A549 (cell line): ENCODE measurements around the gene WBP1L. TPM values are rescaled to one million over a fixed set of nuclear protein-coding genes. Genes with fewer than 3 reads are reported as not detected.

ENCODE experiments used
- ATAC-seq, 2 experiments: fragments of 200-7000 bp in 1 of 2; fragments of >200 bp in 1 of 2; cut with Nextera tagmentation in 1 of 2; cut with Tn5 transposase in 1 of 2; 3 replicates each; pipeline versions ENCODE4 v1.8.0 to v1.9.1; 2018 to 2020; ENCODE audit warnings: mild to moderate bottlenecking in 1 of 2, moderate library complexity in 1 of 2
- CTCF ChIA-PET: fragments of 300-600 bp; sonication (Branson Sonifier 250); formaldehyde crosslinking; extraction: SDS; loops from one replicate; lab custom pipeline; 2021; ENCODE audit warnings: antibody characterized with exemption, inconsistent platforms; lab: Yijun Ruan, JAX
- POLR2A ChIA-PET: fragments of 350-600 bp; formaldehyde crosslinking; extraction: SDS; loops from one replicate; lab custom pipeline; 2021; ENCODE audit warnings: antibody characterized with exemption, inconsistent platforms; lab: Yijun Ruan, JAX
- DNase-seq, 2 experiments: peaks; one replicate each; pipeline versions ENCODE4 v3.0.0 to v3.0.0-alpha.2; 2011 to 2016; ENCODE audit warnings: low read depth in 1 of 2, low spot score in 1 of 2
- FAIRE-seq: peaks from 2 replicates; lab custom pipeline; 2011; peaks lifted over from hg19 to GRCh38; lab: Jason Lieb, UNC
- H3K27ac ChIP-seq, 2 experiments: fragments of >200 bp; sonication (Bioruptor Twin); formaldehyde crosslinking; 3 replicates each; pipeline ENCODE4 v1.5.1; 2016 to 2017
- H3K4me1 ChIP-seq: fragments of >200 bp; sonication (Bioruptor Twin); formaldehyde crosslinking; 3 replicates; pipeline ENCODE4 v1.6.1; 2016
- H3K4me2 ChIP-seq: fragments of >200 bp; sonication (Bioruptor Twin); formaldehyde crosslinking; 3 replicates; pipeline ENCODE4 v1.6.1; 2016
- H3K4me3 ChIP-seq: fragments of >200 bp; sonication (Bioruptor Twin); formaldehyde crosslinking; 3 replicates; pipeline ENCODE4 v1.5.1; 2016
- H3K9me3 ChIP-seq: fragments of >200 bp; sonication (Bioruptor Twin); formaldehyde crosslinking; 3 replicates; pipeline ENCODE4 v1.6.1; 2016
- ATOH8 ChIP-seq: fragments of 250-450 bp; sonication (Bioruptor Pico); IDR thresholded peaks from 2 replicates; pipeline ENCODE4 v1.5.0; 2020; ENCODE audit warnings: low read depth, mild to moderate bottlenecking, moderate library complexity
- BCL3 ChIP-seq: fragments of >200 bp; sonication (Bioruptor Twin); formaldehyde crosslinking; IDR thresholded peaks from 3 replicates; pipeline ENCODE4 v1.6.1; 2016
- CHD2 ChIP-seq: fragments of 150-350 bp; IDR thresholded peaks from 2 replicates; pipeline ENCODE4 v1.6.1; 2014; ENCODE audit warnings: low read length; ENCODE audit not compliant: partially characterized antibody
- CHD4 ChIP-seq: fragments of 200-600 bp; sonication (generic); IDR thresholded peaks from 2 replicates; pipeline ENCODE4 v1.6.1; 2016; ENCODE audit warnings: antibody characterized with exemption, mild to moderate bottlenecking, borderline replicate concordance
- EP300 ChIP-seq, 2 experiments: fragments of >200 bp; sonication (Bioruptor Twin); formaldehyde crosslinking; IDR thresholded peaks; 2 replicates in 1 of 2; 3 replicates in 1 of 2; pipeline ENCODE4 v1.6.1; 2016 to 2017
- FOSL2 ChIP-seq, 2 experiments: fragments of 450-650 bp in 1 of 2; fragments of >200 bp in 1 of 2; sonication (Bioruptor Twin) in 1 of 2; formaldehyde crosslinking; IDR thresholded peaks; 2 replicates each; pipeline versions ENCODE4 v1.5.0 to v1.6.1; 2016 to 2020; ENCODE audit warnings: mild to moderate bottlenecking in 1 of 2, moderate library complexity in 1 of 2
- HOXA7 ChIP-seq: fragments of 250-450 bp; sonication (Bioruptor Pico); IDR thresholded peaks from 2 replicates; pipeline ENCODE4 v1.5.0; 2020; ENCODE audit warnings: mild to moderate bottlenecking, moderate library complexity
- HOXB13 ChIP-seq: fragments of 250-450 bp; sonication (Bioruptor Pico); IDR thresholded peaks from 2 replicates; pipeline ENCODE4 v1.5.0; 2020; ENCODE audit warnings: low read depth, mild to moderate bottlenecking, moderate library complexity
- HOXB5 ChIP-seq: fragments of 250-450 bp; sonication (Bioruptor Pico); IDR thresholded peaks from 2 replicates; pipeline ENCODE4 v1.5.0; 2020; ENCODE audit warnings: mild to moderate bottlenecking, moderate library complexity
- JUN ChIP-seq, 2 experiments: fragments of >200 bp; sonication (Bioruptor Twin); formaldehyde crosslinking; IDR thresholded peaks; 2 replicates in 1 of 2; 3 replicates in 1 of 2; pipeline ENCODE4 v1.6.1; 2016 to 2017
- JUNB ChIP-seq: fragments of >200 bp; sonication (Bioruptor Twin); formaldehyde crosslinking; IDR thresholded peaks from 2 replicates; pipeline ENCODE4 v1.6.1; 2016
- MAZ ChIP-seq: fragments of 150-350 bp; IDR thresholded peaks from 2 replicates; pipeline ENCODE4 v1.6.1; 2014; ENCODE audit warnings: antibody characterized with exemption, low read depth, low read length, borderline replicate concordance
- MYC ChIP-seq: IDR thresholded peaks from 2 replicates; pipeline ENCODE4 v1.6.1; 2012; ENCODE audit warnings: mild to moderate bottlenecking, inconsistent platforms, low read length, improper control_type of control experiment, borderline replicate concordance
- RAD21 ChIP-seq, 2 experiments: fragments of >200 bp in 1 of 2; sonication (Bioruptor Twin) in 1 of 2; formaldehyde crosslinking in 1 of 2; IDR thresholded peaks in 1 of 2; conservative IDR thresholded peaks in 1 of 2; 2 replicates in 1 of 2; 3 replicates in 1 of 2; pipeline ENCODE4 v1.6.1; 2012 to 2018; ENCODE audit warnings: inconsistent platforms in 1 of 2
- REST ChIP-seq: fragments of 200-600 bp; sonication (generic); IDR thresholded peaks from 2 replicates; pipeline ENCODE4 v1.6.1; 2016; ENCODE audit warnings: antibody characterized with exemption, mild to moderate bottlenecking, moderate library complexity
- TFCP2L1 ChIP-seq: fragments of 250-450 bp; sonication (Bioruptor Pico); IDR thresholded peaks from 2 replicates; pipeline ENCODE4 v1.5.0; 2021; ENCODE audit warnings: mild to moderate bottlenecking
- ZC3H11A ChIP-seq: fragments of 450-650 bp; IDR thresholded peaks from 2 replicates; pipeline ENCODE4 v1.6.1; 2014; ENCODE audit warnings: antibody characterized with exemption, mild to moderate bottlenecking
- ZNF302 ChIP-seq: fragments of 250-450 bp; sonication (Bioruptor Pico); IDR thresholded peaks from 2 replicates; pipeline ENCODE4 v1.9.0; 2021; ENCODE audit warnings: inconsistent platforms, mild to moderate bottlenecking, moderate library complexity
- WGBS: methylation state at CpG from one replicate; pipeline ENCODE4 v1.1.6; 2017; ENCODE audit errors: missing lambda C conversion rate; 5-methylcytosine and 5-hydroxymethylcytosine counted together
- polyA plus RNA-seq, 4 experiments: library from polyadenylated mRNA; depleted of rRNA in 3 of 4; stranded (reverse); fragments of >200 nt; fragmentation: RNase III in 1 of 4; extraction: RNeasy Plus Mini Kit Qiagen cat#74134 plus additional on column Dnase treatment in 1 of 4; gene quantifications; 2 replicates in 3 of 4; 3 replicates in 1 of 4; pipeline ENCODE4 v1.2.3, GENCODE V29; 2011 to 2017

Gene WBP1L
- polyA plus RNA-seq, 2 of the 4 experiments (the other 2 are of a cell fraction): 19.8 to 23.5 TPM

GRCh38 chr10:102763037-102763607 is 19.4 kb downstream of the WBP1L start:
- no peak for FAIRE-seq
- no peak overlapping the region for H3K27ac ChIP-seq

GRCh38 chr10:102764470-102765161 is 20.9 kb downstream of the WBP1L start:
- ChIA-PET POLR2A (no interaction called here), CTCF (interaction anchor here (1.0 to 3.0 kb wide), 6 partner anchors 11 to 69 kb away, joined by 3 to 13 read pairs (median 4); no protein-coding TSS in a partner anchor)
- Histone ChIP-seq H3K27ac (no peak overlapping the region), H3K4me3 (no peak overlapping the region), H3K9me3 (no peaks in the 10 kb centered on the region), H3K4me1 (peaks cover 25% of the 10 kb centered on the region), H3K4me2 (no peak overlapping the region)
- no peak for ATAC-seq
- FAIRE-seq: no peak
- DNase-seq: no peak
- TF ChIP-seq REST (no peak), JUN (IDR thresholded peaks at IDR 0.05) (no peak), ZNF302 (CRISPR knock-in tag) (no peak), EP300 (IDR thresholded peaks at IDR 0.05) (no peak), TFCP2L1 (no peak), HOXB13 (CRISPR knock-in tag) (no peak), MYC (no peak), FOSL2 (IDR thresholded peaks at IDR 0.05) (no peak), FOSL2 (CRISPR knock-in tag; IDR thresholded peaks at IDR 0.05) (no peak), ZC3H11A (no peak), HOXB5 (CRISPR knock-in tag) (no peak), JUNB (no peak), ATOH8 (CRISPR knock-in tag) (no peak), RAD21 (conservative IDR thresholded peaks at IDR 0.05 in 1 of 2, IDR thresholded peaks at IDR 0.05 in 1 of 2) (no peak)
- 59% methylated on average over 6 of the region's 6 CpGs for WGBS

More at GRCh38 chr10:102763037-102763607, 19.4 kb downstream of the WBP1L start:
- peaks cover 16% of the 10 kb centered on the region; the same call in 2 of the 3 replicates for H3K4me1 ChIP-seq
- no peak overlapping the region for H3K4me3 ChIP-seq
- TF ChIP-seq HOXB5 (CRISPR knock-in tag) (no peak), REST (no peak), BCL3 (no peak), MAZ (no peak), HOXA7 (no peak), CHD4 (no peak), CHD2 (no peak)
- 91% methylated on average over 7 of the region's 7 CpGs for WGBS
- no peak for DNase-seq
- POLR2A ChIA-PET: no interaction called here
- H3K4me2 ChIP-seq: no peak overlapping the region
- CTCF ChIA-PET: interaction anchor here (0.6 to 3.0 kb wide), 6 partner anchors 9 to 307 kb away, joined by 3 to 13 read pairs (median 3); no protein-coding TSS in a partner anchor
- ATAC-seq: no peak
- H3K9me3 ChIP-seq: no peaks in the 10 kb centered on the region
